Breast epithelium (tissue), 4 donors: ENCODE data around the gene ROR1. TPM values are rescaled to one million over a fixed set of nuclear protein-coding genes. Genes with fewer than 3 reads are reported as not detected.

ENCODE experiments used
- DNase-seq, 2 donors: peaks; one replicate each; pipeline ENCODE4 v3.0.0-alpha.2; 2019; ENCODE audit warnings: low spot score in 2 of 2
- H3K27ac ChIP-seq, 2 donors: fragments of 200-600 bp; sonication (generic) in 1 of 2; one replicate each; pipeline ENCODE4 v1.5.1; 2016 to 2019; ENCODE audit warnings: mild to moderate bottlenecking in 1 of 2
- H3K27me3 ChIP-seq, 2 donors: fragments of 200-600 bp; sonication (generic) in 1 of 2; one replicate each; pipeline versions ENCODE4 v1.5.1 to v1.6.0; 2017 to 2019; ENCODE audit warnings: control low read depth in 1 of 2, mild to moderate bottlenecking in 1 of 2
- H3K36me3 ChIP-seq: fragments of 200-600 bp; one replicate; pipeline ENCODE4 v1.5.1; 2019
- H3K4me1 ChIP-seq, 2 donors: fragments of 200-600 bp; sonication (generic); one replicate each; pipeline ENCODE4 v1.5.1; 2016 to 2019; ENCODE audit warnings: control low read depth in 1 of 2
- H3K4me3 ChIP-seq, 3 donors: fragments of 200-600 bp; sonication (generic); 1 replicate in 2 of 3; 2 replicates in 1 of 3; pipeline ENCODE4 v1.5.1; 2016 to 2019; ENCODE audit warnings: mild to moderate bottlenecking in 3 of 3, moderate library complexity in 2 of 3
- H3K9me3 ChIP-seq, 2 donors: fragments of 200-600 bp; sonication (generic) in 1 of 2; one replicate each; pipeline ENCODE4 v1.5.1; 2016 to 2019; ENCODE audit warnings: control low read depth in 1 of 2
- CTCF ChIP-seq, 3 donors: fragments of 450-650 bp; IDR thresholded peaks; one replicate each; pipeline ENCODE4 v1.5.1; 2016 to 2017; ENCODE audit warnings: antibody characterized with exemption in 3 of 3, mild to moderate bottlenecking in 3 of 3, moderate library complexity in 3 of 3
- POLR2A ChIP-seq: fragments of 450-650 bp; IDR thresholded peaks from one replicate; pipeline ENCODE4 v1.6.1; 2016; ENCODE audit warnings: antibody characterized with exemption, mild to moderate bottlenecking, moderate library complexity
- POLR2AphosphoS5 ChIP-seq, 3 donors: sonication (generic); formaldehyde crosslinking; IDR thresholded peaks; one replicate each; pipeline ENCODE4 v1.6.1; 2017; ENCODE audit warnings: antibody characterized with exemption in 3 of 3
- intact Hi-C: fragments of 100-400 bp; cut with DNase I; formaldehyde crosslinking; loops from one replicate; pipeline ENCODE4 v1.15.1; 2023; ENCODE audit warnings: low total_unique reads
- total RNA-seq, 3 donors: library from RNA; depleted of rRNA; stranded (reverse); fragments of >200 nt; gene quantifications; one replicate each; pipeline ENCODE4 v1.1.0, GENCODE V29; 2016

Gene ROR1
- total RNA-seq, 3 donors from 2014 or later: 5.9 to 11.6 (median 7.7) TPM

GRCh38 chr1:63955370-63956145 is 181.7 kb downstream of the ROR1 start:
- Histone ChIP-seq H3K36me3 (no peaks in the 10 kb centered on the region), H3K9me3 (peaks cover 6 to 12% of the 10 kb centered on the region in 2 donors), H3K4me1 (no peaks in the 10 kb centered on the region), H3K4me3 (no peak overlapping the region), H3K27me3 (no peaks in the 10 kb centered on the region), H3K27ac (no peak overlapping the region)
- no peak for DNase-seq
- TF ChIP-seq POLR2A: no peak
- intact Hi-C loops: no loop called here

GRCh38 chr1:63958556-63958955 is 184.7 kb downstream of the ROR1 start:
- TF ChIP-seq POLR2A: no peak
- no peak for TF ChIP-seq CTCF (IDR thresholded peaks at IDR 0.05)
- no peak for TF ChIP-seq POLR2AphosphoS5 (IDR thresholded peaks at IDR 0.05)
- Histone ChIP-seq H3K36me3 (no peaks in the 10 kb centered on the region), H3K4me1 (no peaks in the 10 kb centered on the region), H3K27me3 (no peaks in the 10 kb centered on the region), H3K27ac (no peak overlapping the region), H3K4me3 (no peak overlapping the region), H3K9me3 (peaks cover 6 to 12% of the 10 kb centered on the region in 2 donors)
- DNase-seq: no peak
- intact Hi-C loops: no loop called here

- DNase-seq: no peak
- Histone ChIP-seq H3K36me3 (no peaks in the 10 kb centered on the region), H3K4me3 (no peak overlapping the region), H3K27ac (no peak overlapping the region), H3K27me3 (no peaks in the 10 kb centered on the region), H3K9me3 (no peaks in the 10 kb centered on the region), H3K4me1 (no peaks in the 10 kb centered on the region)
- intact Hi-C loops: no loop called here
- TF ChIP-seq CTCF (IDR thresholded peaks at IDR 0.05): no peak
- no peak for TF ChIP-seq POLR2A
- no peak for TF ChIP-seq POLR2AphosphoS5 (IDR thresholded peaks at IDR 0.05)
Measured at GRCh38 chr1:63960326-63960725, 186.5 kb downstream of the ROR1 start.

GRCh38 chr1:63966016-63966415 is 192.2 kb downstream of the ROR1 start:
- intact Hi-C loops: no loop called here
- Histone ChIP-seq H3K9me3 (no peaks in the 10 kb centered on the region), H3K36me3 (no peaks in the 10 kb centered on the region), H3K27me3 (no peaks in the 10 kb centered on the region), H3K27ac (no peak overlapping the region), H3K4me3 (no peak overlapping the region), H3K4me1 (no peaks in the 10 kb centered on the region)
- TF ChIP-seq CTCF (IDR thresholded peaks at IDR 0.05) (no peak), POLR2A (no peak), POLR2AphosphoS5 (IDR thresholded peaks at IDR 0.05) (no peak)
- no peak for DNase-seq

GRCh38 chr1:63967901-63968300 is 194.1 kb downstream of the ROR1 start:
- H3K27me3 ChIP-seq: no peaks in the 10 kb centered on the region
- no peak for DNase-seq
- H3K4me1 ChIP-seq: no peaks in the 10 kb centered on the region
- no peaks in the 10 kb centered on the region for H3K9me3 ChIP-seq
- intact Hi-C loops: no loop called here
- H3K4me3 ChIP-seq: no peak overlapping the region
- no peaks in the 10 kb centered on the region for H3K36me3 ChIP-seq
- TF ChIP-seq CTCF (IDR thresholded peaks at IDR 0.05): no peak
- no peak for TF ChIP-seq POLR2AphosphoS5 (IDR thresholded peaks at IDR 0.05)
- no peak for TF ChIP-seq POLR2A
- no peak overlapping the region for H3K27ac ChIP-seq
